NCI-H1694 treated with DMSO at 0.1 percent for 48 hours (cell line): Measurements from ENCODE around the gene HYAL2.

Source experiments
- DNase-seq: peaks from one replicate; lab custom pipeline; 2025; lab: John Stamatoyannopoulos, UW

HYAL2 gene

GRCh38 chr3:50322386-50323091 is at the start of gene HYAL2:
Gene HYAL2 (minus strand): TSS chr3:50322745. CDS start chr3:50320489, 2,256 bp downstream.
- no peak for DNase-seq

DNA sequence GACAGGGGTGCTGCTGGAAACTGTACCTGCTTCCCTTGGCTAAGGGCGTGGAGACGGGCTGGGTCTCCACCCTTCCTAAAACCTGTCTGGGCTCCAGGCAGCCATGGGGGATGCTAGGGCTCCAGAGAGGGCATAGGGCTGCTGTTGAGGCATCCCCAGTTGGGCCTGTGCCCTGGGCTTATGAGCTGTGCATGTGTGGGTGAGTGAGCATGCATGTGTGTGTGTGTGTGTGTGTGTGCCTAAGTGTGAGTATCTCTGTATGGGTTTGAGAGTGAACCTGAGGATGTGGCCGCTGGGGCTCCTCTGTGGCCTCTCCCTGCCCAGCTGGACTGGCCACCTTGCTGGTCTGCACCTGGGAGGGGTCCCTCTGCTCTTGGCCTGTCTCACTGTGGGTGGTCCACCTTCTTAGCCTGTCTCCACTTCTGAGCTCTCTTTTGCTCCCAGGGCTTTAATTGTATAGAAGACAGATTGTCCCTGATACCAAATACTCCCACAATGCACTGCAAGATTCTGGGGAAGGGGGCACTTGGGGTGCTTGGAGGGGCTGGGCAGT is 48.7 kb upstream of the HYAL2 start:
- DNase-seq: no peak

DNA sequence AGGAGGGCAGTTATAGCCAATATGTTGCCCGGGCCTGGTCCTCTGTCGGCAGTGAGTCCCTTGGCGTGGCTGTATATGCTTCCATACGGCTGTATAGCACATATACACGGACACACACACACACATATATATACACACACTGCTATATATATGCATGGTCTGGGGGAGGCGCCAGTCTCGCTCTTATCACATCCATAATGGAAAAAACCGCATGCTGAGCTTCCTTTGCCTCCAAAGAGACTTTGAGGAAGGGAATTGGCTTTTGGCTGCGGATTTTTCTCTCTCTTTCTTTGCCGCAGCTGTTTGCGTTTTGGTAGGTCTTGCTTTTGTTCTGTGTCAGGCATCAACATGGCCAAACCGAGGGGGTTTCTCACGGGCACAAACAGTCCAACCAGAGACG is 48.0 kb upstream of the HYAL2 start:
- peak; percentile 24 for DNase-seq

DNA sequence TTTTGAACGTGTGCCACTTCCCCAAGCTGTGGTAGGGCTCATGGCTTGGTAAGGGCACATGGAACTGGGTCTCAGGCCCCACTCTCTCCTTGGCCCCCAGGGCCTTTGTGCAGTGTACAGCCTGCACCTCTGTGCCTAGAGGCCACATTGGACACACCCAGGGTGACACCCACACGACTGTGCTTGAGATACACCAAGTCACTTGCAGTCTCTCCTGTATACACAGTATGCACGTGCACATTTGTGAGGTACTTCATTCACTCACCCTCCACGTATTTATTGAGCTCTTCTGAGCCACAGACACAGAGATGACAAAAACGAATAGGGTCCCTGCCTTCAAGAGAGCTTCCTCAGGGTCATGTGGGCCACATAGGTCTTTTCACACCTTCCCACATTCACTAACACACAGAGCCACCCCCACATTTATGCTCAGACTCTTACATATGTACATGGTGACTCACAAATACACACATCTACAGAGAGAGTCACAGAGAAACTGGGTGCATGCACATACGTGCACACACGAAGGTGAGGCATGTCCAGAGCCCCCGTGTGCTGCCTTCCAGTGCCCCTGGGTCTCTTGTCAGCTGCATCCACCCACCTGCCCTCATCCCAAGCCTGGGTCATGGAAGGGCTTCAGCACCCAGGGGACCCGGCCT is 46.6 kb upstream of the HYAL2 start:
- DNase-seq: peak; percentile 11

GRCh38 chr3:50365842-50366220 is 43.3 kb upstream of the HYAL2 start:
- no peak for DNase-seq

- no peak for DNase-seq
These were observed 42.7 kb upstream of the HYAL2 start for GRCh38 chr3:50365080-50365841.

DNA sequence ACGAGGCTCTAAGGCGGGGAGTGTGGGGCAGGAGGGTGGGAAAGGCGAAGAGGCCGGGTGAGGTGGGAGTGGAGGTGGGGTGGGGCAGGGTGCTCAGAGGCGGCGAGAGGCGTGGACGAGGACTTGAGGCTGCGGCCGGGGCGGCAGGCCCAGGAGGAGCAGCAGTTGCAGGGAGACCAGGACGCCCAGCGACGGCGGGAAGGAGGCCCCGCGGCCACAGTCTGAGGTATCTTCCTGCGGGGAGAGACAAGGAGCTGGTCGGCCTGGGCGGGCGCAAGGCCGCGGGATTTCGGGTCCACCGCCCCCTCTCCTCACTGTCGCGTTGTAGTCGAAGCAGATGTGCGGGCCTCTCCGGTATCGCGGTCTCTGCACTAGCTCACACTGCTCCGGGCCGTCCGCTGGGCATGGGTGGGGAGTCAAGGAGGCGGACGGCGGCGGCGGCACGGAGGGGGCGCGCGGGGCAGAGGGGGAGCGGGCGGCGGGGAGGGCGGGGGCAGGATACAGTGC is 42.1 kb upstream of the HYAL2 start:
- DNase-seq: no peak

DNA sequence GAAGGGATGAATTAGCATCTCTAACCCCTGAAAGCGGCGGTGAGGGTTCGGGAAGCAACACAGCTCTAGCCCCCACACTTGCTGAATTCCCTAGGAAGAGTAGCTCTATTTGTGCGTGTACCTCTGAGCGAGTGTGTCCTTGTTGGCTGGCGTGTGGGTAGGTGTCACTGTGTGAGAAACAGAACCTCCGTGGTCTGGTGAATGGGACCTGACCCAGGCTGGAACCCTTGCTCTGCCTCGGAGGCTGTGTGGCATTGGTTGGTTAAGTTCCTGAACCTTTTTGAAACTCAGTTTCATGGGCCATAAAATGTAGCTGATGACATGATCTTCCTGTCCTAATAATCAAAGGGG is 37.2 kb upstream of the HYAL2 start:
- no peak for DNase-seq

- peak; percentile 85 for DNase-seq
These were observed 36.6 kb upstream of the HYAL2 start, which contains the start of gene TMEM115 for GRCh38 chr3:50358911-50359759. Gene TMEM115 (minus strand): TSS chr3:50359521. CDS start chr3:50359063, 458 bp downstream.

- DNase-seq: no peak
These were observed 35.9 kb upstream of the HYAL2 start for GRCh38 chr3:50358355-50358910.

DNA sequence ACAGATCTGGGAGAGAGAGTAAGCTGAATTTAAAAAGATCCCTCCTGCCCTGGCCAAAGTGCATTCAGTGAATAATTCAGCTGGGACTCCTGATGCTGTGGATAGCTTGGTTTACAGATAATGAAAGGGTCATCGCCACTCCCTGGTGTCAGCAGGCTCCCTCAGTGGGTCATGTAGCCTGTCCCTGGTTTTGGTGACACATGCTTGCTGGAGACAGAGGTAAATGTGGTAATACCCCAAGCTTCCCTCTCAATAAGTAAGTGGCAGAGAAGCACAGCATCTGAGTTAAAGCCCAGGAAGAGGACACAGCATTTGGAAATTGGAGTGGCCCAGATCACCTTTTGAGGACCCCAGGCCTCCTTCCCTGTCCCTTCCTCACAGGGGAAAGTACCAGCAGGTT is 34.9 kb upstream of the HYAL2 start:
- no peak for DNase-seq

DNA sequence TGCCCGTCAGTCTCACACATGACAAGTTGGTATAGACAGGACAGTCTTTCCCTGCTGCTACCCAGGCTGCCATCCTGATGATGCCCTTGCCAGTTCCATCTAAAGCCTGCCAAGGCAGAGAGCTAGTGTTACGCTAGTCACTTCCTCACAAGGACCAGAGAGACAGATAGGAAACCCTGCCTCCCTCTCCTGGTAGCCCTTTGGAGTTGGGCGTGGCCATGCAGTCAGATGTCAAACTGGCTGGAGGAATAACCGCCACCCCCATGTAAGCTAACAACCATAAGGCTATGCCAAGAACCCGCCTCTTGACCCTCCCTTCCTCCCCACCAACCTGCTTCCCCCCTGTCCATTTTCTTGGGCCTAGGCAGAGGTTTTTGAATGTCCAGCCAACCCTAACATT is 34.0 kb upstream of the HYAL2 start:
- DNase-seq: no peak

DNA sequence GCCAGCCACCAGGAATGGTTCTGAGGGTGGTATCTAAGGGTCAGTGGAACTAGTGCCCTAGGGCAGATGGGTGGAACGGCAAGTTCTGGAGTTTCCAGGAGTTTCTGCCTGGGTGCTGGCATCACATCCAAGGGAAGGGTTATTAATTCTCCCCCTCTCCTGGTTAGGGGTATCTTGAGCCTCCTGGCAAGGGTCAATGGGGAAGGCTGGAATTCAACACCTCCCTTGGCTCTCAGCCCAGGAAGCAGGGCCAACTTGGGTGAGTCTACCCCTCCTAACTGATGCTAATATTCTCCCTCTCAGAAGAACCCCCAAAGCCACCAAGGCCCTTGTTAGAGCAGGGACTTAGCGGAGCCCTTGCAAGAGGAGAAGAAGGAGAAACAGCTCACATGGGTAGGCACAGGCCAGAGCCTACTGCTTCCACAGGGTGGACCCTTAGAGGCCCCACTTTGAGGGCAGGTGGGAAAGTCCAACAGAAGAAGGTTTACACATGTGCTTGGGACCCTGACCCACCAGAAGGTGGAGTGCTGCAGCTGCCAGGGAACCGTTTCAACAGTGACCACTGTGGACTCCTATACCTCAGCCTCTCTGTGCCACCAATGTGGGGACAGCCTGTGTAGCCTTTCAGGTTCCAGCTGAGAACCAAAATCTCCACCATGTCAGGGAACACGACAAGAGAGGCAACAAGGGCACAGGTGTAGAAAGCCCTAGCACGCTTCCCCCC is 33.4 kb upstream of the HYAL2 start:
- no peak for DNase-seq

DNA sequence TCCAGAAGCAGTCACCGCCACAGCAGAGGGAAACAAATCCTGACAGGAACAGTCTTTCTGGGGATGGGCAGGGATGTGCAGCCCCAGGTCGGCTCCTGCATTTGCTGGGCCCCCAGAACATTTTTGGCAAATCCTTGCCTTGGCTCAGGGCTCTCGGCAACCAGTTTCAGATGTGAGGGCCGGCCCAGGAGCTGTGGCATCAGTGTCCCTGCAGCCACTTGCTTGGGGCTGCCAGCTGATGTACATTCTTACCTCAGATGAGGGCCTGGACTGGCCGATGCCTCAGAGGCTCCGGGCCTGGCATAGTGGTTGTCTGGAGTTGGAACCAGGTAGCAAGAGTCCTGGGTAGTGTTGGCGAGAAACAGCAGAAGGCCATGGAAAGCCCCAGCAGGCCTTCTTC is 32.3 kb upstream of the HYAL2 start:
- DNase-seq: no peak

- DNase-seq: no peak
These were observed 31.7 kb upstream of the HYAL2 start for GRCh38 chr3:50354186-50354764.

GRCh38 chr3:50353245-50354004 is 30.9 kb upstream of the HYAL2 start:
- no peak for DNase-seq

GRCh38 chr3:50352781-50353180 is 30.2 kb upstream of the HYAL2 start:
- DNase-seq: no peak

DNA sequence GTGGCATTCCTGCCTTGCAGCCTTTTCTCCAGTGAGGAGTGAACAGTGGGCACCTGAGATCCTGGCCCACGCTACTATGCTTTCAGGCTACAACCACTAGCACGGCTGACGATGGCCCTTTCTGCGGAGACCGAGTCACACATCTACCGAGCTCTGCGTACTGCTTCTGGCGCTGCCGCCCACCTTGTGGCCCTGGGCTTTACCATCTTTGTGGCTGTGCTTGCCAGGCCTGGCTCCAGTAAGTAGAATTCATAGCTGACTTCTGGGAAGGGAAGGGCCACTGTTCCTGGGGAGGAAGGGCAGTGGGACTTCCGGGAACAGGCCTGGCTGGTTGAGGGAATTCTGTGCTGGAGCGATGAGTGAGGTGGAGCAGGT is 28.8 kb upstream of the HYAL2 start:
- DNase-seq: no peak

DNA sequence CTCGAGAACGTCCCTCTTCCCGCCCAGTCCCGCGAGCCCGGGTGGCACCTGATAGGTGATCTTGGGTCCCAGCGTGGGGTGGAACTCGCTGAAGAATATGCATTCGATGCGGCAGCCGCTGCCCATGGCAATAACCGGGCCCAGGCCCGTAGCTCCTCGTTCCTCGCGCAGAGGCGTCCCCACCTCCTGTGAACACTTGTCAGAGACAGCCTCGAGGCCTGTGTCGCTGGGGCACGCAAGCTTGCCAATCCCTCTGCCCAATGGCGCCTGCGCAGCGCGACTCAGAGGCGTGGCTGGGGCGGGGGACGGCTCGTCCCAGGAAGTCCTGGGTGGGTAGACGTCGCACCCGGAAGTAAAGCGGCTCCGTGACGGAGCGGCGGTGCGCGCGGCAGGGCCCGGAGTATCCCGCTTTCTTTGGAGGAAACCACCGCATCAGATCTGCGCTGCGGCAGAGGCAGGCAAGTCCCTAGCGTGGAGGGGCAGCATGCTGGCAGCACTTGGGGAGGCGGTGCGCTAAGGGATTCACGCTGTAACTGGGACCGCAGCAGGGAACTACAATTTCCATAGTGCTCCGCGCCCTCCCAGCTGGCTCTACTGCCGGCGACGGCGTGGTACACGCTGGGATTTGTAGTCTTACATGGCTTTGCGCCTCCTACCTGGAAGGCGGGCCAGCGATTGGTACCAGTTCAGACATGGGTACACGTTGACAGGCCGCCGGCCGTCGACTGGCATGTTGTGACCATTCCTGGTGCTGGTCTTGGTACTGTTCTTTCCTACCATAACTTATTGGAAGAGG is 28.2 kb upstream of the HYAL2 start, which contains the start of the genes CYB561D2 and NPRL2:
CYB561D2 (plus strand) TSS at position 336 of the 796 bp plus-strand sequence. CDS start 572 bp downstream, outside the sequence.
NPRL2 (minus strand) TSS at position 249 of the 796 bp plus-strand sequence; CDS start at position 126, 123 bp downstream.
- DNase-seq: peak; percentile 57
